ENCODE measurements around the gene IGSF6. TPM values are rescaled to one million over a fixed set of nuclear protein-coding genes. Genes with fewer than 3 reads are reported as not detected.

The IGSF6 gene
- total RNA-seq, 1 experiment from 2014 or later = 0.23 TPM

DNA sequence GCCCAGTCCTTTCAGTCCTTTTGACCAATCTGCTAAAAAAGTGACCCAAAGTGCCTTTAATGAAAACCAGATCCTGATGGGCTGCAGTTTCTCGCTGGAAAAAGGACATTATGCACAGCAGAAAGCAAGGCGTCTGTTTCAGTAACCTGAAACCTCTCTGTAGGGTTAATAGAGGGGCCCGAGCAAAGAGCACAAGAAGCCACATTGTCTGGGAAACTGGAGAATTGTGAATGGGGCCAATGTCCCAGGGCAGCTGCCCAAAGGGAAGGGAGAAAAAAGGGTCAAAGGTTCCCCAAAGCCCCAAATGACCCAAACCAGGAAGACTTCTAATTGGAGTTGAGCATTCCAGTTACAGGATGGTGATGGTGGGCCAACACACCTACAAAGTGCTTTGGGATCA lies 14.4 kb upstream of the IGSF6 start:
- BruUV-seq (replicated peaks) = no TSS peak
- POLR2A ChIA-PET = interaction anchor here (0.6 kb wide), 1 partner anchor 17 kb away, joined by 6 read pairs; no protein-coding TSS in a partner anchor
- no peak overlapping the region for H3K4me3 ChIP-seq (ENCODE audit: low read depth in 2 of 2, low read length in 2 of 2)
- DNase-seq (ENCODE audit: low read depth, low spot score) (no peak), ATAC-seq (no peak)
- in situ Hi-C loops (cut with HindIII; ENCODE audit: low pct_unique_long_range_greater_than_20kb, low sequenced_read_pairs) (no loop called here), intact Hi-C loops (cut with micrococcal nuclease; ENCODE audit: unreplicated experiment) (no loop called here)
- H3K4me1 ChIP-seq (ENCODE audit: control insufficient read depth, insufficient read depth, low read length) = no peaks in the 10 kb centered on the region
- H3K36me3 ChIP-seq (ENCODE audit: control insufficient read depth, insufficient read depth, low read length) = no peaks in the 10 kb centered on the region
- TF ChIP-seq, protein P1, sequence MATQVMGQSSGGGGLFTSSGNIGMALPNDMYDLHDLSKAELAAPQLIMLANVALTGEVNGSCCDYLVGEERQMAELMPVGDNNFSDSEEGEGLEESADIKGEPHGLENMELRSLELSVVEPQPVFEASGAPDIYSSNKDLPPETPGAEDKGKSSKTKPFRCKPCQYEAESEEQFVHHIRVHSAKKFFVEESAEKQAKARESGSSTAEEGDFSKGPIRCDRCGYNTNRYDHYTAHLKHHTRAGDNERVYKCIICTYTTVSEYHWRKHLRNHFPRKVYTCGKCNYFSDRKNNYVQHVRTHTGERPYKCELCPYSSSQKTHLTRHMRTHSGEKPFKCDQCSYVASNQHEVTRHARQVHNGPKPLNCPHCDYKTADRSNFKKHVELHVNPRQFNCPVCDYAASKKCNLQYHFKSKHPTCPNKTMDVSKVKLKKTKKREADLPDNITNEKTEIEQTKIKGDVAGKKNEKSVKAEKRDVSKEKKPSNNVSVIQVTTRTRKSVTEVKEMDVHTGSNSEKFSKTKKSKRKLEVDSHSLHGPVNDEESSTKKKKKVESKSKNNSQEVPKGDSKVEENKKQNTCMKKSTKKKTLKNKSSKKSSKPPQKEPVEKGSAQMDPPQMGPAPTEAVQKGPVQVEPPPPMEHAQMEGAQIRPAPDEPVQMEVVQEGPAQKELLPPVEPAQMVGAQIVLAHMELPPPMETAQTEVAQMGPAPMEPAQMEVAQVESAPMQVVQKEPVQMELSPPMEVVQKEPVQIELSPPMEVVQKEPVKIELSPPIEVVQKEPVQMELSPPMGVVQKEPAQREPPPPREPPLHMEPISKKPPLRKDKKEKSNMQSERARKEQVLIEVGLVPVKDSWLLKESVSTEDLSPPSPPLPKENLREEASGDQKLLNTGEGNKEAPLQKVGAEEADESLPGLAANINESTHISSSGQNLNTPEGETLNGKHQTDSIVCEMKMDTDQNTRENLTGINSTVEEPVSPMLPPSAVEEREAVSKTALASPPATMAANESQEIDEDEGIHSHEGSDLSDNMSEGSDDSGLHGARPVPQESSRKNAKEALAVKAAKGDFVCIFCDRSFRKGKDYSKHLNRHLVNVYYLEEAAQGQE (IDR thresholded peaks at IDR 0.05; ENCODE audit: insufficient read depth in 1 of 2, low read depth in 2 of 2, low read length in 1 of 2) = no peak
- no peak for TF ChIP-seq POLR2AphosphoS5 (IDR thresholded peaks at IDR 0.05; ENCODE audit: low read depth, low read length)
- TF ChIP-seq, protein P2, sequence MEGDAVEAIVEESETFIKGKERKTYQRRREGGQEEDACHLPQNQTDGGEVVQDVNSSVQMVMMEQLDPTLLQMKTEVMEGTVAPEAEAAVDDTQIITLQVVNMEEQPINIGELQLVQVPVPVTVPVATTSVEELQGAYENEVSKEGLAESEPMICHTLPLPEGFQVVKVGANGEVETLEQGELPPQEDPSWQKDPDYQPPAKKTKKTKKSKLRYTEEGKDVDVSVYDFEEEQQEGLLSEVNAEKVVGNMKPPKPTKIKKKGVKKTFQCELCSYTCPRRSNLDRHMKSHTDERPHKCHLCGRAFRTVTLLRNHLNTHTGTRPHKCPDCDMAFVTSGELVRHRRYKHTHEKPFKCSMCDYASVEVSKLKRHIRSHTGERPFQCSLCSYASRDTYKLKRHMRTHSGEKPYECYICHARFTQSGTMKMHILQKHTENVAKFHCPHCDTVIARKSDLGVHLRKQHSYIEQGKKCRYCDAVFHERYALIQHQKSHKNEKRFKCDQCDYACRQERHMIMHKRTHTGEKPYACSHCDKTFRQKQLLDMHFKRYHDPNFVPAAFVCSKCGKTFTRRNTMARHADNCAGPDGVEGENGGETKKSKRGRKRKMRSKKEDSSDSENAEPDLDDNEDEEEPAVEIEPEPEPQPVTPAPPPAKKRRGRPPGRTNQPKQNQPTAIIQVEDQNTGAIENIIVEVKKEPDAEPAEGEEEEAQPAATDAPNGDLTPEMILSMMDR (IDR thresholded peaks at IDR 0.05) = no peak
- TF ChIP-seq TCF7L2 (IDR thresholded peaks at IDR 0.05; ENCODE audit: low read depth, low read length) = no peak
- TF ChIP-seq SIN3A (IDR thresholded peaks at IDR 0.05; ENCODE audit: borderline replicate concordance, insufficient read depth, low read depth, low read length) = no peak
- CTCF ChIA-PET = no interaction called here
- H3K9me3 ChIP-seq (ENCODE audit: control insufficient read depth, insufficient read depth, low read depth, low read length) = no peaks in the 10 kb centered on the region
- H3K27ac ChIP-seq (ENCODE audit: low read length) = no peak overlapping the region
- H3K27me3 ChIP-seq (ENCODE audit: control insufficient read depth, insufficient read depth, low read length) = no peaks in the 10 kb centered on the region

DNA sequence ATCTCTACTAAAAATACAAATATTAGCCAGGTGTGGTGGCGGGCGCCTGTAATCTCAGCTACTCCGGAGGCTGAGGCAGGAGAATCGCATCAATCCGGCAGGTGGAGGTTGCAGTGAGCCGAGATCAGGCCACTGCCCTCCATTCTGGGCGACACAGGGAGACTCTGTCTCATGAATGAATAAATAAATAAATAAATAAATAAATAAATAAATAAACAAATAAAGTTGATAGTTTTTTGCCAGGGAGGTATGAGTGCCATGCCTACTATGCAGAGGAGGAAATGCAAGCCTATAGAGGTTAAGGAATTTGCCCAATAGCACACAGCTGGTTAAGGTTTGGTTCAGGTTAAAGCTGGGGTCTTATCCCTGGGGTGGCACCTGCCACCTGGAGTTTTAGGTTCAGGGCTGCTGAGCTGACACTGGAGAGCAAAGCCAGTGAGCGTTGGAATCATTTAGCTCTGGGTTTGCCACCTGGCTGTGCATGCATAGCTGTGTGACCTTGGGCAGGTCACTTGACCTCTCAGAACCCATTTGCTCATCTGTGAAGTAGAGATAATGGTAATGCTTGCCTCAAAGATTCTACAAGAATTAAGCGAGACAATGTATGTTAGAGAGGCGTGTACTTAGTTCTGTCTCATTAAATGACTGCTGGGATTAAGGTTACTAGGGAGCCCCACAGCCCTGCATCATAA lies 12.5 kb upstream of the IGSF6 start:
- Histone ChIP-seq H3K36me3 (ENCODE audit: control insufficient read depth, insufficient read depth, low read length) (no peaks in the 10 kb centered on the region), H3K27me3 (ENCODE audit: control insufficient read depth, insufficient read depth, low read length) (no peaks in the 10 kb centered on the region), H3K4me3 (ENCODE audit: low read depth in 2 of 2, low read length in 2 of 2) (no peak overlapping the region), H3K9me3 (ENCODE audit: control insufficient read depth, insufficient read depth, low read depth, low read length) (no peaks in the 10 kb centered on the region), H3K4me1 (ENCODE audit: control insufficient read depth, insufficient read depth, low read length) (no peaks in the 10 kb centered on the region), H3K27ac (ENCODE audit: low read length) (no peak overlapping the region)
- POLR2A ChIA-PET = no interaction called here
- ATAC-seq (no peak), DNase-seq (ENCODE audit: low read depth, low spot score) (no peak)
- intact Hi-C loops (cut with micrococcal nuclease; ENCODE audit: unreplicated experiment) (no loop called here), in situ Hi-C loops (cut with HindIII; ENCODE audit: low pct_unique_long_range_greater_than_20kb, low sequenced_read_pairs) (no loop called here)
- no TSS peak for BruUV-seq (replicated peaks)
- TF ChIP-seq, protein P1 (IDR thresholded peaks at IDR 0.05; ENCODE audit: insufficient read depth in 1 of 2, low read depth in 2 of 2, low read length in 1 of 2) = no peak
- TF ChIP-seq, protein P2 (IDR thresholded peaks at IDR 0.05) = no peak
- no peak for TF ChIP-seq SIN3A (IDR thresholded peaks at IDR 0.05; ENCODE audit: borderline replicate concordance, insufficient read depth, low read depth, low read length)
- TF ChIP-seq POLR2AphosphoS5 (IDR thresholded peaks at IDR 0.05; ENCODE audit: low read depth, low read length) = no peak
- CTCF ChIA-PET = no interaction called here

Measured in Panc1 (cell line).